IPS-NIHi11 (cell line): ENCODE data around the gene SPRYD7.
"Not testable (repeated sequence)": the region's sequence is repeated elsewhere in the genome, so short reads cannot be mapped to it uniquely, and the experiment has no call there.

Experiments
- DNase-seq: peaks from one replicate; pipeline ENCODE4 v3.0.0; 2012; ENCODE audit warnings: mixed read lengths, low spot score

SPRYD7 gene, protein sequence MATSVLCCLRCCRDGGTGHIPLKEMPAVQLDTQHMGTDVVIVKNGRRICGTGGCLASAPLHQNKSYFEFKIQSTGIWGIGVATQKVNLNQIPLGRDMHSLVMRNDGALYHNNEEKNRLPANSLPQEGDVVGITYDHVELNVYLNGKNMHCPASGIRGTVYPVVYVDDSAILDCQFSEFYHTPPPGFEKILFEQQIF

GRCh38 chr13:49936075-49936967 lies at the start of gene SPRYD7:
SPRYD7 (minus strand) TSS chr13:49936340; CDS start chr13:49936235, 105 bp downstream.
- peak; percentile 97 for DNase-seq

GRCh38 chr13:49985129-49985528 lies 49.0 kb upstream of the SPRYD7 start:
- DNase-seq = no peak

DNA sequence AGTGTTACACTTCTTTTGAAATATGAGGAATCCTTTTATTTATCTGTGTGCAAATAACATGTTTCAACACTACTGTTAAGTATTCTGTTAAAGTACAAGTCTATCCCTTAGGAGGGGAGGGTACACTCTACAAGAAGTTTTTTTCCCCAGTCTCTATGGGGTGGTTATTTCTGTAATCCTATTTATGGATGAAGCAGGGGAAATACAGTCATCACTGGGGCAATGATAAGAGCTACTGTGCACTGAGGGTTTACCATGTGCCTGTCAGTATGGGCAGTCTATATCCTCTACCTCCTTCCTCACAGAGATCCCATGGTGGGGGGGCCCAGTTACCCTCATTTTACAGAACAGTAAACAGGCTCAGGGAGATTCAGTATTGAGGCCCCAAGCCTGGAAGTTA lies 44.1 kb upstream of the SPRYD7 start:
- DNase-seq = no peak

GRCh38 chr13:49977992-49978391 lies 41.9 kb upstream of the SPRYD7 start:
- DNase-seq = no peak

DNA sequence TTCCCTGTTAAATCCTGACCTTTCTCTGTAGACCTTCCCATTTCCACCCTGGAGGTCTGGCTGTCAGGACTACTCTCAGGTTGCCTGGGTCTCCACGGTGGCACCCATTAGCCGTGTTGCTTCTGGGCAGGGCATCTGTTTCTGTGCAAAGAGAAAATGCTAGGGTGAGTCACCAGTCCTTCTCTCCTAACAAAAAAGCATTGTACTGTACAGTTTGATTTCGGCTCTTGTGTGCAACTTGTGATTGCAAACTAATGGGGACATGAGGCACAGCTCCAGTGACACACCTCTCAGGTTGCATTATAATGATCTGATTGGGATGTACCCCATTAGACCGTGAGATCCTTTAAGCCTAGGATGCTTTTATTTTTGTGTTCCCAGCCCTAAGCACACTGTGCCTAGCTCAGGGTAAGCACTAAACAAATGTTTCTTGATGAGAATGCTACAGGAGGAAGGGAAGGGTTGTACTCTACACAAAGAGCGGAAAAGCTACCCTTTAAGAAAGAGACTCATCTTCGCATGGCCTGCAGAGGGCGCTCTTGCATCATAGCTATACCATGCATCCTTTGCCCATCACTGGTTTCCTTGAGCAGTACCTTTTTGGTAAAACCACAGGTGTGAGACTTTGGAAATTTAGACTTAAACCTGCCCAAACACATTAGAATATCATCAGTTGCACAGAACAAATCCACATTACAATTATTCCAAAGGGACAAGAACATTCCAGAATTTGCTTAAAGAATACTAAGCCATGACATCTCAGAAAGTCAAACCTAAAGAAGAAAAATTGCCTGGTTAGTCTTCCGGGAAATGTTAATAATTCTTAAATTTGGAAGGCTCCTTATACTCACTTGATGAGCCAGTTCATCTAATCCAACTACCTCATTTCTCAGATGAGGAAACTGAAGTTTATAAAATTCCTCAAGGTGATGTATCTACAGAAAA lies 40.4 kb upstream of the SPRYD7 start:
- DNase-seq = peak; percentile 89

DNA sequence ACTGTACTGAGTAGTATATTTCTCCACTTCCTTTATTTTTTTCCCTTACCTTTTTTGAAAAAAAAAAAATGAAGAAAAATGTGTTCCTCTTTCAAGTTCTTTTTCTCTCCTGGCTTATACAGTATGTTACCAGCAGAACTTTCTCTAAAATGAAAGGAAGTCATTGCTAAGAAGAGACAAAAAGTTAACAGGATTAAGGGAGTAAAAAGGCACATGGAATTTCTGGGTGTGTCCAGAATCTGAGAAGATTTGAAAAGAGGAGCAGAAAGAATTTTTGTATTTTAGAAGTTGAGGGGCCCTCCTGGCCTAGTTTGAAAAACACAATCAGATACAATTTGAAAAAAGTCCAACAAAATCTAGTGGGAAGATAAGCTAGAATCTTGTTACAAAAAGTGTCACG lies 39.7 kb upstream of the SPRYD7 start:
- no peak for DNase-seq

DNA sequence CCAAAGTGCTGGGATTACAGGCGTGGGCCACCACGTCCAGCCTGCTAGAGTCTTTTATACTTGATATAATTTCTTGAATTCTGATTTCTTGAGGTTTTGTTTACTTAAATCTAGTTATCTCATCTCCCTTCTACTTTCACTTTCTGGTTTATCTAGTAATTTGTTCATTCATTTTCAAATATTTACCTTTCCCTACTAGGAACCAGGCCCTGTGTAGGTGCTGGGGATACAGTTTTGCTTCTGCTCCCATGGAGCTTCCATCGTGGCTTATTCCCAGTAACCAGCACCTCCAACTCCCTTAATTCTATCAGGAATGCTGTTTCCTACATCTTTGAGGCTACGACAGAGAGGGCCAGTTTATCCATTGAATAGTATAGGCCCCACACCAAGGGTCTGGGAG lies 36.6 kb upstream of the SPRYD7 start:
- no peak for DNase-seq

GRCh38 chr13:49967456-49967855 lies 31.3 kb upstream of the SPRYD7 start:
- DNase-seq = no peak

DNA sequence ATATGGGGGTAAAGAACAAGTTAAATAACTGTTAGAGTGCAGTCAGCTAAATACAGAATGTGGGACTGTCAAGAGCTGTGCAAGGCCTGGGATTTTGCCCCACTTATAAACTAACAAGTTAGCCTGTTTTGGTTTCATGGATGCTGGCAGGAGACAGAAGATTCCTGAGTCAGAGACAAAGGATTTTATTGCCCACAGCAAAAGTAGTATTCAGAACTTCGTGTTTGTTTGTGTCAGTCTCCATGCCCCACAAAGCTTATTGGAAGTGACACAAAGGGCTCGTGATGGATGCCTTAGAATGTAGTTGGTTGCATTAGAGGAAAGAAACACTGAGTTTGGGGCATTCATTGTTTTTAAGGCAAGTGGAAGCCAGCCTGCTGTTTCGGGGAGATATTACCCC lies 22.2 kb upstream of the SPRYD7 start:
- DNase-seq = no peak

GRCh38 chr13:49956131-49956530 lies 20.0 kb upstream of the SPRYD7 start:
- no peak for DNase-seq

DNA sequence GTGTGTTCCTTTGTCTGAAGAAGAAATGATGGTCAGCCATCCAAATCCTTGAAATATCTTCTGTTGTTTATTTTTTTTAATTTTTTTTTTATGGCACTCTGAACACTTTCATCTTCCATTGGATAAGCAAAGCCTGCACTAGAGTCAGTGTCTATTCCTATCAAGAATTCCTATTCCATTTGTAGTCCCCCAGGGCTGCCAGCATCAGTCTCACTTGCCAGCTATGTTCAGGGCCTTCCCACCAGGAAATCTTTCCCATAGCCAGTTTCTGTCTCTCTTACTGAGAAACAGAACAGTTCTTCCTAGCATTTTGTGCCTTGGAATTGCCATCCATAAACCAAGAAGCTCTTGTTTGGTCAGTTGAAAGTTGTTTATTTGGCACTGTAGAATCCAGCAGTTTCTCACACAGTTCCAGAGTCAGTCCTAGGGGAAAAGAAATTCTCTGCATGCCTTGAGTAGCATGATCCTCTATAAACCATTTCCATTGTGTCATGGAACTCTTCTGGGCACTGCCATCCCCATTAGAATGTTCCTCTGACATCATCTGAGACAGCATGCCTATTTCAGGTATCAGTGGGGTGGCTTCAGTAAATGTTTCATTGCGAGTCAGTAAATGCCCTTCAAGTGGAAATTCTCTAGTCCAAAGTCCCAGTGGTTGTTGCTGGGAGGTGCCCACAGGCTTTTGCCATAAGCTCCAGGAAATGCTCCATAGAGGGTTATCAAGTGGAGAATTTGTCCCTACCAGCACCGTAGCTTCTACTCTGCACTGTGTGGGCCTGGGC lies 18.7 kb upstream of the SPRYD7 start:
- no peak for DNase-seq

- DNase-seq = no peak
Measured at GRCh38 chr13:49953560-49953959, 17.4 kb upstream of the SPRYD7 start.

GRCh38 chr13:49951754-49952535 lies 15.8 kb upstream of the SPRYD7 start:
- DNase-seq = no peak

DNA sequence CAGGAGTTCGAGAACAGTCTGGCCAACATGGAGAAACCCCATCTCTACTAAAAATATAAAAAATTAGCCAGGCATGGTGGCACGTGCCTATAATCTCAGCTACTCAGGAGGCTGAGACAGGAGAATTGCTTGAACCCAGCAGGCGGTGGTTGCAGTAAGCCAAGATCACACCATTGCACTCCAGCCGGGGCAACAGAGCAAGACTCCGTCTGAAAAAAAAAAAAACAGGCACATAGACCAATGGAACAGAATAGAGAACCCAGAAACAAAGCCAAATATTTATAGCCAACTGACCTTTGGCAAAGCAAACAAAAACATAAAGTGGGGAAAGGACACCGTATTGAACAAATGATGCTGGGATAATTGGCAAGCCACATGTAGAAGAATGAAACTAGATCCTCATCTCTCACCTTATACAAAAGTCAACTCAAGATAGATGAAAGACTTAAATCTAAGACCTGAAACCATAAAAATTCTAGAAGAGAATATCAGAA lies 12.7 kb upstream of the SPRYD7 start:
- DNase-seq = not testable (repeated sequence)

GRCh38 chr13:49939321-49939720 lies 3.2 kb upstream of the SPRYD7 start:
- DNase-seq = no peak

DNA sequence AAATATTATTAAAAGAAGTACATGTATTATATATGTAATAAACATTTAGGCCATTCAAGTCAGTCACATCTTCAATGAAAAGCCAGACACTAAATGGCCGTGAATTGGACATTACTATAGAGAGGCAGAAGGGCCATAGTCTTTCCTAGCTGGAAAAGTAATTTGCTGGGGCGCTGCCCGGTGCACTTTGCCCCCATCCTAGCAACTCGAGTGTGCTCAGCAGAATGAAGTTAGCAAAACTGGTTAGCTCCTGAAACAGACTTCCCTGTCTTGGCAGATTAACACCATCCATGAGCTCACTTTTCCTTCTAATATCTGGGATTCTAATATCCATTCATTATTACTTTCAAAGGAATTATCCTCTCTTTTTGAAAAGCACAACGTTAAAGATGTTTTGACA lies 2.8 kb upstream of the SPRYD7 start:
- DNase-seq = no peak

- no peak for DNase-seq
Measured at GRCh38 chr13:49938314-49938713, 2.2 kb upstream of the SPRYD7 start.

DNA sequence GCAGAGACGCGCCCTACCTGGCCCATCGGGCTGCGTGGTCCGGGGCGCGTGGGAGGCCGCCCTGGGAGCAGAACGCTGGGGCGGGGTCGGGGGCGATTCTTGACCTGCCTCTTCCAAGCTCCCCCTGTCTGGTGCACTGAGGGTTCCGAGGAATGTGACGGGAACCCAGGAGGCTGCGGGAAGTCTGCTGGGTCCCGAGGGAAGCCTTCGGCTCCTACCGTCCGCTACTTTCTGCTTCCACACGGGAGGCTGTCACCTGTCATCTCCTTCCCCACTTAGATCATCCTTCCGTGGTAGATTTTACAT lies 781 bp upstream of the SPRYD7 start:
- DNase-seq = peak; percentile 7

DNA sequence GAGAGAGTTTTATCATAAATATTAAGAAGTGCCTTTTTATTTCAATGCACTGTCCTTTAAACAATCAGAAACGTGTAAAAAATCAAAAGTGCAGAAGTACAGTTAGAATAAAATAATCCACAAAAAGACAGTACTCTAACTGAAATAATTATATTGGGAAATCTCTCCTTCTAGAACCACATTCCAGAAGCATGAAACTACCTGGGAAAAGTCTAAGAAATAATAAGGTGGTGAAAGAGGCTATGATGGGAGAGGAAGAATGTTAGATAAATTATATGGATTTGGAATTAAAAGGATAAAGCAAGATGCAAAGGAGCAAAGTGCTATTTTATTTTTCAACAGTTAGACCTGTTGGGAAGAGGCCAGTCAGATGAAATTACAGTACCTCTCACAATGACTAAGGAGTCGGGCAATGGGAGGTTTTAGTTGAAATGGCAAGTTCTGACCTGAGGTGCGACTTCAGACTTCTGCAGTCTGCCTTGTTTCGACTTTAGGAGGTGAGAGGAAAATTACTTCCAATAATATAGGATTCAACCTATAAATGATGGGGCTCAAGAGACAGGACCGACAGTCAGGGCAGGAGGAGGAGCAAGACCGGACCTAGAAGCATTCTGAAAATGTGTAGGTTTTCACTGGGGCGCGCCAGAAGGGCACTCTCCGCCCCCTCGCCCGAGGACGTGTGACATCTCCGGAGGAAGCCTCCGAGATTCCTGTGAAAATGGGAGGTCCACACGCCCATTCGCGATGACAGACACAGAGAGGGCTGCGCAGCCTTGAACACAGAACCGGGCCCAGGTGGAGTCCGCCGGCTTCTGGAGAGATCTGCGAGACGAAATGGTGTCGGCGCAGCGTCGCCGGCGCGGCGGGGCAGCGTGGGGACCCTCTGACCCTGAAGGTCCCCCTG lies 717 bp downstream of the SPRYD7 start:
- DNase-seq = peak; percentile 24

GRCh38 chr13:49933511-49933910 lies 2.6 kb downstream of the SPRYD7 start:
- DNase-seq = no peak
